Measurements from ENCODE around the gene ABHD6. TPM values are rescaled to one million over a fixed set of nuclear protein-coding genes. Genes with fewer than 3 reads are reported as not detected.

ABHD6 gene
- polyA plus RNA-seq, 1 experiment, result 9.2 TPM

GRCh38 chr3:58298190-58298589 lies 60.6 kb downstream of the ABHD6 start:
- H3K4me3 ChIP-seq (ENCODE audit: low read depth, low read length), result no peak overlapping the region
- H3K36me3 ChIP-seq (ENCODE audit: control insufficient read depth, insufficient read depth, low read length), result no peaks in the 10 kb centered on the region
- no peak for DNase-seq (ENCODE audit: low read depth)
- ChIA-PET POLR2A (no interaction called here), CTCF (interaction anchor here (6.1 to 11.4 kb wide), 2 partner anchors 111 to 119 kb away, joined by 71 to 240 read pairs; no protein-coding TSS in a partner anchor)
- TF ChIP-seq CTCF (IDR thresholded peaks at IDR 0.05; ENCODE audit: insufficient read depth, low read depth, low read length), result no peak
- H3K27me3 ChIP-seq (ENCODE audit: control insufficient read depth, insufficient read depth, low read length), result peaks cover 5% of the 10 kb centered on the region

GRCh38 chr3:58299075-58299474 lies 61.5 kb downstream of the ABHD6 start:
- no peak for DNase-seq (ENCODE audit: low read depth)
- no peak overlapping the region for H3K4me3 ChIP-seq (ENCODE audit: low read depth, low read length)
- no peak for TF ChIP-seq CTCF (IDR thresholded peaks at IDR 0.05; ENCODE audit: insufficient read depth, low read depth, low read length)
- H3K36me3 ChIP-seq (ENCODE audit: control insufficient read depth, insufficient read depth, low read length), result no peaks in the 10 kb centered on the region
- CTCF ChIA-PET, result interaction anchor here (0.9 to 11.4 kb wide), 14 partner anchors 19 to 291 kb away, joined by 3 to 240 read pairs (median 6); partner anchors contain the start of gene FLNB
- POLR2A ChIA-PET, result interaction anchor here (0.6 kb wide), 1 partner anchor 315 kb away, joined by 19 read pairs; no protein-coding TSS in a partner anchor
- H3K27me3 ChIP-seq (ENCODE audit: control insufficient read depth, insufficient read depth, low read length), result peaks cover 5% of the 10 kb centered on the region

- POLR2A ChIA-PET, result no interaction called here
- peak; percentile 55 for TF ChIP-seq CTCF (IDR thresholded peaks at IDR 0.05; ENCODE audit: insufficient read depth, low read depth, low read length)
- DNase-seq (ENCODE audit: low read depth), result no peak
- H3K4me3 ChIP-seq (ENCODE audit: low read depth, low read length), result no peak overlapping the region
- CTCF ChIA-PET, result interaction anchor here (0.6 to 11.4 kb wide), 27 partner anchors 8 to 292 kb away, joined by 3 to 240 read pairs (median 4); partner anchors contain the start of genes DNASE1L3 and FLNB
- no peaks in the 10 kb centered on the region for H3K36me3 ChIP-seq (ENCODE audit: control insufficient read depth, insufficient read depth, low read length)
- H3K27me3 ChIP-seq (ENCODE audit: control insufficient read depth, insufficient read depth, low read length), result peaks cover 5% of the 10 kb centered on the region
Observed at GRCh38 chr3:58299839-58300516, 62.4 kb downstream of the ABHD6 start.

GRCh38 chr3:58305882-58306711 lies 68.5 kb downstream of the ABHD6 start, which contains the start of the genes HTD2 and RPP14:
HTD2 (plus strand) TSS chr3:58306520; CDS start chr3:58317614, 11,094 bp downstream.
RPP14 (plus strand) TSS chr3:58306245; CDS start chr3:58310330, 4,085 bp downstream.
- POLR2A ChIA-PET, result interaction anchor here (0.5 to 0.6 kb wide), 3 partner anchors 12 to 310 kb away, joined by 3 to 7 read pairs (median 3); partner anchors contain the start of gene PXK
- H3K27me3 ChIP-seq (ENCODE audit: control insufficient read depth, insufficient read depth, low read length), result peaks cover 3% of the 10 kb centered on the region; the same call in 1 of the 2 replicates
- peak; percentile 75 for DNase-seq (ENCODE audit: low read depth)
- CTCF ChIA-PET, result interaction anchor here (0.7 to 6.4 kb wide), 59 partner anchors 12 to 325 kb away, joined by 3 to 69 read pairs (median 4); partner anchors contain the start of genes ABHD6, ACOX2, KCTD6 and PXK
- H3K4me3 ChIP-seq (ENCODE audit: low read depth, low read length), result peak within 1 kb of the TSS; percentile 77
- peaks cover 2% of the 10 kb centered on the region; the same call in 1 of the 2 replicates for H3K36me3 ChIP-seq (ENCODE audit: control insufficient read depth, insufficient read depth, low read length)
- peak; percentile 97 for TF ChIP-seq CTCF (IDR thresholded peaks at IDR 0.05; ENCODE audit: insufficient read depth, low read depth, low read length)

Data from BJ (cell line).